ENCODE data around the gene SMDT1. TPM values are rescaled to one million over a fixed set of nuclear protein-coding genes. Genes with fewer than 3 reads are reported as not detected.

The SMDT1 gene
- 6.8 and 8.7 TPM in 2 replicates for total RNA-seq

DNA sequence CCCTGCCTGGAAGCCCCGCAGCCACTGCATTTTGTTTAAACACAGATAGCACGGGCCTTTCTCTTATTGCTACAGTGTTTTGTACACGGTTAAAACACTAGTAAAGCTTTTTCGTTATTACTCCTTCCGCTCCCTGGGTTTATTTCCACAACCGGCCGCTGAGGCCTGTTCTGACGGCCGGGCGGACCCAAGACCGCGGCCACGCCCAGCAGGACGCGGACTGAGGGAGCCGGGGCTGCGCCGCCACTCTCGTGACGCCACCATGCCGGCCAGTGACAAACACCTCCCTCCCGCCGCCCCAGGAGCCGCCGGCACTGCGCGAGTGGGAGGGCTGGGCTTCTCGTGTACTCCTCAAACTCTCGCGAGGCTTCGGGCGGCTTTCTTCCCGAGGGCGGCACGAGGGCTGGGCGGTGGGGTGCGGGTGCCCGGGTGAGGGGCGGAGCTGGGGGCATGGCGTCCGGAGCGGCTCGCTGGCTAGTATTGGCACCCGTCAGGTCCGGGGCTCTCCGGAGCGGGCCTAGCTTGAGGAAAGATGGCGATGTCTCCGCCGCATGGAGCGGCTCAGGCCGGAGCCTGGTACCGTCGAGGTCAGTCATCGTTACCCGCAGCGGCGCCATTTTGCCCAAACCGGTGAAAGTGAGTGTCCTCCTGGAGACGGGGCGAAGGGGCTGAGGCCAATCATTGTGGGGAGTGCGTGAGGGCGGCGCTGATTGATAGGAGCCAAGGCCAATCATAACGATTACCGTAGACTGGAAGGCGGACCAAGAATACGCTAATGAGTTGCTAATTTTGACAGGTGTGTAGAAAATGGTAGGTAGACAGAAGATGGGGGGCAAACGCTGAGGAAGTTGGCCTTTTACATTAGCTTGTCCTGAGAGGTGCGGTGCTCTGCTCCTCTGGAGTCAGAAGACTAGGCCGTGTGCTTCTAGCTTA lies at the start of gene SMDT1:
SMDT1 (plus strand) TSS at position 382 of the 933 bp plus-strand sequence; CDS start at position 451, 69 bp downstream.

DNA sequence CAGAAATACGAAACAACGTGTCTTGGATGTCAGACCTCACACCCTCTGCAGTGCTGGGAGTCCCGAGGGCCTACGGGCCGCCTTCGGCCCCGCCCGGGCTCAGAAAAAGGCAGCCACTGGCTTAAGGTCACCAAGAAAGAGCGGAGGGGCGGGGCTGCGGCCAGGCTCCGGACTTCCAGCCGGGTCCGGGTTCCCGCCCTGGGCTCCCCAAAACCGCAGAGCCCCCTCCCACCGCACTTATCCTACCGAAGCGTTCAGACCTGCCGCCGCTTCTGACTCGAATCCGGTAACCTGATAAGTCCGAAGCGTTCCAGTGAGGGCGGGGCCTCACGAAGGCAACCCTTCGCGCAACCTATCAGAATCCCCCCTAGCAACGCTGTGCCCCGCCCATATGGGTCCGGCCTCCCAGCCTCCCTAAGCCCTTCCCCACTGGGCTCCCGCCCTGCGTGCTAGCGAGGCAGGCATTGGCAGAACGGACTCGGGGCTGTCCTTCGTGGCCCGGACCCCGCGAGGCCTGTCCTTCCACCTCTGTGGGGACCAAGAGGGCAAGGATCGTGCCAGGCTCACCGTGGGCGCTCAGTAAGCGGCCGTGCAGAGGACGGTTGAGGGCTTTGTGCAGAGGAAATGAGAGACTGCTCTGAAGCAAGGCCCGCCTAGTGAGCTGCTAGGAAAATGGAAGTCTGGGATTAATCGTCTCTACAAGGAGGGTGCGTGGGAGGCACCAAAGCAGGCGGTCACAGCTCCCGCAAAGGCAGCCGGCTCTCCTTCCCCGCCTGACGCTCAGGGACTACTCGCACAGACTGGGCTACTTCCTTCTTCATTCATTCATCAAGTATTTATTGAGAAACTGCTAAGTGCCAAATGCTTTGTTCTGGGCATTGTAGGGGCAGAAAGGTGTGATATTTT lies 8.7 kb upstream of the SMDT1 start, which contains the start of gene NAGA:
NAGA (minus strand) TSS at position 296 of the 906 bp plus-strand sequence. CDS start 515 bp downstream, outside the sequence.

DNA sequence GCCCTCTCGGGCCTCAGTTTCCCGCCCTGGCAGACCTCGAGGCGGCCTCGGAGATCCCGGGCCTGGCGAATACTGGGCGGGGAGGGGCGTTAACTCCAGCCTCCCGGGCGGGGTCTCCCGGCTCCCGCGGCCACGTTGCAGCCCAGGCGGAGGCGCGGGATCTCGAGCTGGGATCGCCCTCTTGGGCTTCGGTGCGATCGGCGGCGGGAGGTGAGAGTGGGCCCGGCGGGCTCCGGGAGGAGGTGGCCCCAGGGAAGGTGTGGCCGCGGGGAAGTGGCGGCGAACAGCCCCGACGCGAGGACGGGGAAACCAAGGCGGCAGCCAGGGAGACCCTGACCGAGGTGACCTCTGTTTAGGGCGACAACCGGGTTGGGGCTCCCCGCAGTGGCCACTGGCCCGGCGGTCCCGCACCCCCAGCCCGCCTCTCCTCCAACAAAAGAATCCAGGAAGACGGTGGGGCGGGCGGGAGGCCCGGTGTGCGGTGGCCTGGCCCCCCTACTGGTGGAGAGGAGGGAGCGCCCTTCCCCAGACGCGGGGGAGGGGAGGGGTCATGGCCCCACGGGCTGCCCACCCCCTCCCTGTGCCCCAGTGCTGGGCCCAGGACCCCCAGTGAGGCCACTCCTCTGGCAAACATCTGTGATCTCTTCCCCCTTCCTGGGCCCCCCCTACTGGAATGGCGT lies 5.2 kb upstream of the SMDT1 start, which contains the start of gene PHETA2:
PHETA2 (plus strand) TSS at position 117 of the 680 bp plus-strand sequence. CDS start 3,046 bp downstream, outside the sequence.

GRCh38 chr22:42090596-42091454 lies 11.3 kb downstream of the SMDT1 start, which contains the start of gene NDUFA6:
NDUFA6 (minus strand) TSS chr22:42090772; CDS start chr22:42090744, 28 bp downstream.

GRCh38 chr22:42130639-42131431 lies 51.3 kb downstream of the SMDT1 start, which contains the start of gene CYP2D6:
CYP2D6 (minus strand) TSS chr22:42130810; CDS start chr22:42130791, 19 bp downstream.

Other genes with a start within 250 kb of the SMDT1 start
- 43.1 and 81.1 TPM in 2 replicates for gene SREBF2, start 246.6 kb upstream of the SMDT1 start, total RNA-seq
- gene SHISA8, start 164.6 kb upstream of the SMDT1 start, total RNA-seq = not detected in 2 replicates
- under 0.01 TPM in 1 of 2 replicates, not detected in the other for gene TNFRSF13C, start 152.9 kb upstream of the SMDT1 start, total RNA-seq
- 18.3 and 38.7 TPM in 2 replicates for gene CENPM, start 132.5 kb upstream of the SMDT1 start, total RNA-seq
- gene SEPTIN3, start 110.3 kb upstream of the SMDT1 start, total RNA-seq = under 0.01 and 0.06 TPM in 2 replicates
- gene WBP2NL, start 80.9 kb upstream of the SMDT1 start, total RNA-seq = 0.16 and 0.31 TPM in 2 replicates
- gene NAGA, start 8.9 kb upstream of the SMDT1 start, total RNA-seq = 25.9 and 33.2 TPM in 2 replicates
- gene PHETA2, start 5.5 kb upstream of the SMDT1 start, total RNA-seq = 14.4 and 28.8 TPM in 2 replicates
- 46.0 and 49.8 TPM in 2 replicates for gene NDUFA6, start 11.1 kb downstream of the SMDT1 start, total RNA-seq
- 0.16 and 0.50 TPM in 2 replicates for gene CYP2D6, start 51.1 kb downstream of the SMDT1 start, total RNA-seq
- gene TCF20, start 191.0 kb downstream of the SMDT1 start, total RNA-seq = 15.5 and 21.1 TPM in 2 replicates

All from bladder microvascular endothelial cell (primary cell).